ENCODE data around the gene TTC27. TPM values are rescaled to one million over a fixed set of nuclear protein-coding genes. Genes with fewer than 3 reads are reported as not detected.

The TTC27 gene
- total and polyA plus RNA-seq, 10 of the 15 experiments (the other 5 are each of a cell fraction or from before 2014, with no cell fraction given): 20.4 to 34.9 (median 26.0) TPM

GRCh38 chr2:32715391-32715841 lies 87.6 kb downstream of the TTC27 start (continued):
- no peak for TF ChIP-seq E4F1 (IDR thresholded peaks at IDR 0.05; ENCODE audit: borderline replicate concordance, partially characterized antibody)
- no peak for TF ChIP-seq PRDM15 (CRISPR knock-in tag; IDR thresholded peaks at IDR 0.05)
- TF ChIP-seq STAT3 (IDR thresholded peaks at IDR 0.05; ENCODE audit: low read depth, low read length): no peak
- no peak for TF ChIP-seq KDM1A (IDR thresholded peaks at IDR 0.05; ENCODE audit: borderline replicate concordance)
- no peak for TF ChIP-seq RAD21 (IDR thresholded peaks at IDR 0.05; ENCODE audit: insufficient read depth, low read depth, low read length)
- peak; percentile 62; the same call in 1 of the 2 replicates for TF ChIP-seq EED (IDR thresholded peaks at IDR 0.05; ENCODE audit: low read depth)
- peak; percentile 7 for TF ChIP-seq RELA (IDR thresholded peaks at IDR 0.05; ENCODE audit: borderline replicate concordance, partially characterized antibody)
- peak in 1 of 2 experiments; percentile 70; a peak in 1 of 4 replicates for TF ChIP-seq ETV6 (conservative IDR thresholded peaks at IDR 0.05 in 1 of 2, IDR thresholded peaks at IDR 0.05 in 1 of 2; ENCODE audit: borderline replicate concordance in 1 of 2, low read depth in 1 of 2)
- TF ChIP-seq SREBF1 (IDR thresholded peaks at IDR 0.05; ENCODE audit: low read length): no peak
- TF ChIP-seq ELK1 (IDR thresholded peaks at IDR 0.05; ENCODE audit: low read depth, low read length): no peak
- TF ChIP-seq RELB (IDR thresholded peaks at IDR 0.05; ENCODE audit: low read depth): peak; percentile 51; the same call in 1 of the 2 replicates
- no peak for TF ChIP-seq MLLT1 (IDR thresholded peaks at IDR 0.05)
- no peak for TF ChIP-seq CEBPZ (IDR thresholded peaks at IDR 0.05; ENCODE audit: low read depth, low read length)
- TF ChIP-seq KAT2A (conservative IDR thresholded peaks at IDR 0.05; ENCODE audit: control insufficient read depth, low read depth, low read length): no peak
- no peak for TF ChIP-seq MYB (IDR thresholded peaks at IDR 0.05; ENCODE audit: borderline replicate concordance, low read depth, low read length)
